HAP-1 (cell line): Measurements from ENCODE around the gene RNF115.
A peak's percentile ranks its signal among the peaks of the same experiment; 100 is the strongest.
"Not testable (repeated sequence)": the region's sequence is repeated elsewhere in the genome, so short reads cannot be mapped to it uniquely, and the experiment has no call there.

Experiments used
- DNase-seq, 2 experiments: peaks; one replicate each; pipeline ENCODE4 v3.0.0-alpha.2; 2016 to 2020; ENCODE audit warnings: low spot score in 2 of 2
- H3K27me3 ChIP-seq: fragments of 250-450 bp; sonication (Bioruptor Pico); 2 replicates; pipeline ENCODE4 v1.5.1; 2020; ENCODE audit warnings: low read depth, mild to moderate bottlenecking, moderate library complexity
- H3K36me3 ChIP-seq: fragments of 250-450 bp; sonication (Bioruptor Pico); replicated peaks from 2 replicates; pipeline ENCODE4 v1.5.1; 2020; ENCODE audit warnings: mild to moderate bottlenecking
- H3K4me1 ChIP-seq: fragments of 250-450 bp; sonication (Bioruptor Pico); 2 replicates; pipeline ENCODE4 v1.5.1; 2020; ENCODE audit warnings: mild to moderate bottlenecking
- H3K4me3 ChIP-seq: fragments of 250-450 bp; sonication (Bioruptor Pico); 2 replicates; pipeline ENCODE4 v1.5.1; 2020; ENCODE audit warnings: mild to moderate bottlenecking, moderate library complexity
- H3K9me3 ChIP-seq: fragments of 250-450 bp; sonication (Bioruptor Pico); 2 replicates; pipeline ENCODE4 v1.5.1; 2020; ENCODE audit warnings: mild to moderate bottlenecking, moderate library complexity
- in situ Hi-C: fragments of 300-500 bp; cut with MboI; formaldehyde crosslinking; loops from 3 replicates; pipeline ENCODE4 v1.14.3; 2020; ENCODE audit warnings: low sequenced_read_pairs, inconsistent platforms, mixed read lengths

The RNF115 gene

DNA sequence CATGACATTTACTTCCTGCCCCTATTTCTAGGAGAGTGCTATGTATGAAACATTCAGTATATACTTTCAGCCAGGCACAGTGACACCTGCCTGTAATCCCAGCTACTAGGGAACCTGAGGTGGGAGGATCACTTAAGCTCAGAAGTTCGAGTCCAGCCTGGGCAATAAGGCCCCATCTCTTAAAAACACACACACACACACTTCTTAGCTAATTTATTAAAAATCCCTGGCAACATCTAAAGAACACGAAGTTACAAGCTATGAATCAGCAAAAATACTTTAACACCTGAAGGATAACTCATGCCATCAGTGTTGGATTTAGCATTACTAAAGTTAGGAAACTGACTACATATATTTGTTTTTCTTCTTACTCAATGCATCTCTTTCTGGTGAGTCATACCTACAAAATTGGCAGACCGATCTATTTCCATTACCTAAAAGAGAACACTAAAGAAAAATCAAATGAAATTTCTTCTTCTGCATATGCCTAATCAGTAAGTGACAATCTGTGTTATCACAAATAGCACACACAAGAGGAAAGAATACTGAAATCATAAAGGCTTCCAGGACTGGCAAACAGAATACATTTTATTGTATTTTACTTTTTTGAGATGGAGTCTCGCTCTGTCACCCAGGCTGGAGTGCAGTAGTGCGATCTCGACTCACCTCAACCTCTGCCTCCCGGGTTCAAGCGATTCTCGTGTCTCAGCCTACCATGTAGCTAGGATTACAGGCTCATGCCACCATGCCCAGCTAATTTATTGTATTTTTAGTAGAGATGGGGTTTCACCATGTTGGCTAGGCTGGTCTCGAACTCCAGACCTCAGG, 41.4 kb downstream of the RNF115 start:
- Histone ChIP-seq H3K4me3 (no peak overlapping the region), H3K36me3 (peaks cover 4% of the 10 kb centered on the region; the same call in 1 of the 2 replicates), H3K27me3 (no peaks in the 10 kb centered on the region), H3K4me1 (peaks cover 15% of the 10 kb centered on the region), H3K9me3 (no peaks in the 10 kb centered on the region; the same call in 1 of the 2 replicates)
- no peak for DNase-seq
- in situ Hi-C loops, result no loop called here

DNA sequence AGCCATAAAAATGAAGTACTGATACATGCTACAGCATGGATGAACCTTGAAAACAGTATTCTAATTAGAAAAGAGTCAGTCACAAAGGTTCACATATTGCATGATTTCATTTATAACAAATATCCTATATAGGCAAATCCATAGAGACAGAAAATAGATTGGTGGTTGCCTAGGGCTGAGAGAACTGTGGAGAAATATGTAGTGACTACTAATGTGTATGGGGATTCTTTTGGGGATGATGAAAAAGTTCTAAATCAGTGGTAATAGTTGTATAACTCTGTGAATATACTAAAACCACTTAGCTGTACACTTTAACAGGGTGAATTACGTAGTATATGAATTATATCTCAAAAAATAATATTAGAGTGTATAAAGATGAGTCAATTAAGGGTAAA, 45.8 kb downstream of the RNF115 start:
- Histone ChIP-seq H3K9me3 (no peaks in the 10 kb centered on the region; the same call in 1 of the 2 replicates), H3K4me3 (no peak overlapping the region), H3K36me3 (peaks cover 4% of the 10 kb centered on the region; the same call in 1 of the 2 replicates), H3K27me3 (no peaks in the 10 kb centered on the region), H3K4me1 (no peaks in the 10 kb centered on the region; the same call in 1 of the 2 replicates)
- in situ Hi-C loops, result loop anchor here (5.0 kb wide), 1 partner anchor 56 kb away; no protein-coding TSS in a partner anchor
- no peak for DNase-seq

DNA sequence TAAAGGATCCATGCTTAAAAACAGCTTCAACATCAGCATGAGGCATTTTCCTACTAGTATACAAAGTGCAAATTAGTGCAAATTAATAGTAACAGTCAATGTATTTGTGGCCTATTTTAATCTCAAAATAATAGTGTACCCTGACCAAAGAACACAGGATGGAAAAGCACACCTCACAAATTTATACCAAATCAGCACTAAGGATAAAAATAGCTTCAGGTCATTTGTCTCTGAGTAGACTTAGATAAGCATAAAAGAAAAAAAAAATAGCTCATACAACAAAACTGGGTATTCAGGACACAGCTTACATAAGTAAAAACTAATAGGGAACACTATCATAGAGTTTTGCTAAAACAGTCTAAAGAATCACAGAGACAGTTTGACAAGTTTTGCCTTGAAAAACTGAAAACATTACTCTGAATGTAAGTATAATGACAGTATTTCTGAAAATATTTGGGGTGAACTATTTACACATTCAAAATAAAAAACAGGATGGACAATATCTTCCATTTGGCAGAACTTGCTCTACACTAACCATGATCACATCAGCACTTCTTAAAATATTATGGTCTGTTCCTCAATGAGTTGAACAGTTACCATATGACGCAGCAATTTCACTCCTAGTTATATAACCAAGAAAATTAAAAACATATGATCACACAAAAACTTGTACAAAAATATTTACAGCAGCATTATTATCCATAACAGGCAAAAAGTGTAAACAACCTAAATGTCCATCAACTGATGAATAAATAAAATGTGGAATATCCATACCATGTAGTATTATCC, 46.3 kb downstream of the RNF115 start:
- in situ Hi-C loops, result loop anchor here (5.0 kb wide), 1 partner anchor 55 kb away; no protein-coding TSS in a partner anchor

DNA sequence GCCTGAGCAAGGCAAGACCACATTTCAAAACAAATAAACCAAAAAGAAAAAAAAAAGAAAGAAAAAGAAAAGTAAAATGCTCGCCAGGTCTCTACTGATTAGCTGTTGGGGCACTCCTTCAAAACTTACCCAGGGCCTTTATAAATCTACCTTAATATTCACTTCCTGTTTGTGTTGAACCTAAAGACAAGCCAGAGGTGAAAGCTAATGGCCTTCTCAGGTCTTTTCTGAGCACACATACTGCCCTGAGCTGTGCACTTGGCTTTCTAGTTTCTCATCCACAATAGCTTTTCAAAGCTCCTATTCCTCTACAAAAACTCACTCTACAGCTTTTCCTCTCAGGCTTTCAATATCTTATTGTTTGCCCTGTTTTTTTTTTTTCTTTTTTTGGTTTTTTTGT, 50.5 kb downstream of the RNF115 start:
- Histone ChIP-seq H3K27me3 (no peaks in the 10 kb centered on the region), H3K4me1 (no peaks in the 10 kb centered on the region), H3K4me3 (no peak overlapping the region), H3K9me3 (no peaks in the 10 kb centered on the region; the same call in 1 of the 2 replicates), H3K36me3 (peaks cover 9% of the 10 kb centered on the region)
- DNase-seq, result no peak
- in situ Hi-C loops, result no loop called here

More for the DNA sequence above, 46.3 kb downstream of the RNF115 start:
- peaks cover 4% of the 10 kb centered on the region; the same call in 1 of the 2 replicates for H3K36me3 ChIP-seq
- no peaks in the 10 kb centered on the region; the same call in 1 of the 2 replicates for H3K4me1 ChIP-seq
- no peak for DNase-seq
- no peak overlapping the region for H3K4me3 ChIP-seq
- H3K27me3 ChIP-seq, result no peaks in the 10 kb centered on the region
- no peaks in the 10 kb centered on the region; the same call in 1 of the 2 replicates for H3K9me3 ChIP-seq

DNA sequence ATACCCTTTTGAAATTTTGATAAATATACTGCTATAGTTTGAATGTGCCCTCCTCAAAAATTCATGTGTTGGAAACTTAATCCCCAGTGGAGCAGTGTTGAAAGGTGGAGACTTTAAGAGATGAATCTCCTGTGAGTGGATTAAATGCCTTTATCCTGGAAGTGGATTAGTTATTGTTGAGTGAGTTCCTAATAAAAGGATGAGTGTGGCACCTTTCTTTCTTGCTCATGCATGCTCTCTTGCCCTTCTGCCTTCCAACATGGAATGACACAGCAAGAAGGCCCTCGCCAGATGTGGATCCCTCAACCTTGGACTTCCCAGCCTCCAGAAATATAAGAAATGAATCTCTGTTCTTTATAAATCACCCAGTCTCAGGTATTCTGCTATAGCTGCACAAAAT, 52.8 kb downstream of the RNF115 start:
- in situ Hi-C loops, result no loop called here
- no peaks in the 10 kb centered on the region for H3K4me1 ChIP-seq
- H3K9me3 ChIP-seq, result no peaks in the 10 kb centered on the region; the same call in 1 of the 2 replicates
- peaks cover 13% of the 10 kb centered on the region for H3K36me3 ChIP-seq
- H3K27me3 ChIP-seq, result no peaks in the 10 kb centered on the region
- no peak for DNase-seq
- H3K4me3 ChIP-seq, result no peak overlapping the region

DNA sequence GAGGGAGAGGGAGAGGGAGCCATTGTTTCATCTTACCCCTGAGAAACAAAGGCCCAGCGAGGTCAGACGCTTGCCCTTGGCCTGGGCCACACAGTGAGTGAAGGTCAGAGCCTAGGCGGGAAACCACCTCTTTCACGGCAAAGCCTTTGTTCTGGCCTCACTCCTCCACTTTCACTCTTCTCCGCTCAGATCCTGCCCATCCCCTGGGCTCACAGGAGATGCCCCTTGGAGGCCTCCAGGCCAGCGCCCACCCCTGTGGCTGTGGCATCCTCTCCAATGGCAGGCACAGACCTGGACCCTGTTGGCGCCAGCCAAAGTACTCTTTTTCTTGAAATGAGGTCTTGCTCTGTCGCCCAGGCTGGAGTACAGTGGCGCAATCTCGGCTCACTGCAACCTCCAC, 55.9 kb downstream of the RNF115 start:
- DNase-seq, in situ Hi-C loops: not testable (repeated sequence)

DNA sequence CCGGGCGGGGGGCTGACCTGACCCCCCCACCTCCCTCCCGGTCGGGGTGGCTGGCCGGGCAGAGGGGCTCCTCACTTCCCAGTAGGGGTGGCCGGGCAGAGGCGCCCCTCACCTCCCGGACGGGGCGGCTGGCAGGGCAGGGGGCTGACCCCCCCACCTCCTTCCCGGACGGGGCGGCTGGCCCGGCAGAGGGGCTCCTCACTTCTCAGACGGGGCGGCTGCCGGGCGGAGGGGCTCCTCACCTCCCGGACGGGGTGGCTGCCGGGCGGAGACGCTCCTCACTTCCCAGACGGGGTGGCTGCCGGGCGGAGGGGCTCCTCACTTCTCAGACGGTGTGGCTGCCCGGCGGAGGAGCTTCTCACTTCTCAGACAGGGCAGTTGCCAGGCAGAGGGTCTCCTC, 57.0 kb downstream of the RNF115 start:
- H3K36me3 ChIP-seq, result peaks cover 13% of the 10 kb centered on the region
- H3K9me3 ChIP-seq, H3K4me3 ChIP-seq, H3K4me1 ChIP-seq, in situ Hi-C loops, H3K27me3 ChIP-seq, DNase-seq: not testable (repeated sequence)

More for the DNA sequence above, 55.9 kb downstream of the RNF115 start:
- H3K9me3 ChIP-seq, H3K4me3 ChIP-seq, H3K4me1 ChIP-seq, H3K27me3 ChIP-seq: not testable (repeated sequence)
- H3K36me3 ChIP-seq, result peaks cover 13% of the 10 kb centered on the region

DNA sequence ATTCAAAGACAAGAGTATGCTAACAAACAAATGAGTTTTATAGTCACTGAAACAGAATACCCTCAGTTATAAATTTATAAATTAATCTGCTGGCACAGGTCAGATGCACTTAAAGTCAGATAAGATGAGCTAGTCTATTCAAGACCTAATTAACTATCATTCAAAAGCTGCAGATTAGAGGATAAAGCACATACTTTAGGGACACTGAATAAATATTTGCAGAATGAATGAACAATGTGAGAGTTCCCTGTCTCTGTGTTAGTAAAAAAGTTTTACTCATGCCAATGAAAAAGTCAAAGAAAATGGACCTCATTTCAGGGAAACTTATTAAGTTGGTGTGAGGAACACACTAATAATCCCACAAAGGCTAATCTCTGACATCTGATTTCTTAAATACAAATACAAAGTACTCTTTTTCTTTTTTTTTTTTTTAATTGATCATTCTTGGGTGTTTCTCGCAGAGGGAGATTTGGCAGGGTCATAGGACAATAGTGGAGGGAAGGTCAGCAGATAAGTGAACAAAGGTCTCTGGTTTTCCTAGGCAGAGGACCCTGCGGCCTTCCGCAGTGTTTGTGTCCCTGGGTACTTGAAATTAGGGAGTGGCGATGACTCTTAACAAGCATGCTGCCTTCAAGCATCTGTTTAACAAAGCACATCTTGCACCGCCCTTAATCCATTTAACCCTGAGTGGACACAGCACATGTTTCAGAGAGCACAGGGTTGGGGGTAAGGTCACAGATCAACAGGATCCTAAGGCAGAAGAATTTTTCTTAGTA, 58.1 kb downstream of the RNF115 start:
- in situ Hi-C loops, result not testable (repeated sequence)

DNA sequence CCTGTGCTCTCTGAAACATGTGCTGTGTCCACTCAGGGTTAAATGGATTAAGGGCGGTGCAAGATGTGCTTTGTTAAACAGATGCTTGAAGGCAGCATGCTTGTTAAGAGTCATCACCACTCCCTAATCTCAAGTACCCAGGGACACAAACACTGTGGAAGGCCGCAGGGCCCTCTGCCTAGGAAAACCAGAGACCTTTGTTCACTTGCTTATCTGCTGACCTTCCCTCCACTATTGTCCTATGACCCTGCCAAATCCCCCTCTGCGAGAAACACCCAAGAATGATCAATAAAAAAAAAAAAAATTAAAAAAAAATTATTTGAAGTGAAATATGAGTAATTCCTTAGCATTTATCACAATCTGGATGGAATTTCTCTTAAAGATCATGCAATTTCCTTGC, 58.8 kb downstream of the RNF115 start:
- H3K36me3 ChIP-seq, H3K4me3 ChIP-seq, DNase-seq, H3K27me3 ChIP-seq, H3K4me1 ChIP-seq, in situ Hi-C loops: not testable (repeated sequence)
- H3K9me3 ChIP-seq, result peaks cover 16% of the 10 kb centered on the region

More for the DNA sequence above, 58.1 kb downstream of the RNF115 start:
- not testable (repeated sequence) for H3K4me3 ChIP-seq, H3K4me1 ChIP-seq, H3K27me3 ChIP-seq
- peaks cover 13% of the 10 kb centered on the region for H3K36me3 ChIP-seq
- H3K9me3 ChIP-seq, result peaks cover 11% of the 10 kb centered on the region
- DNase-seq, result peak; percentile 18 to 65

DNA sequence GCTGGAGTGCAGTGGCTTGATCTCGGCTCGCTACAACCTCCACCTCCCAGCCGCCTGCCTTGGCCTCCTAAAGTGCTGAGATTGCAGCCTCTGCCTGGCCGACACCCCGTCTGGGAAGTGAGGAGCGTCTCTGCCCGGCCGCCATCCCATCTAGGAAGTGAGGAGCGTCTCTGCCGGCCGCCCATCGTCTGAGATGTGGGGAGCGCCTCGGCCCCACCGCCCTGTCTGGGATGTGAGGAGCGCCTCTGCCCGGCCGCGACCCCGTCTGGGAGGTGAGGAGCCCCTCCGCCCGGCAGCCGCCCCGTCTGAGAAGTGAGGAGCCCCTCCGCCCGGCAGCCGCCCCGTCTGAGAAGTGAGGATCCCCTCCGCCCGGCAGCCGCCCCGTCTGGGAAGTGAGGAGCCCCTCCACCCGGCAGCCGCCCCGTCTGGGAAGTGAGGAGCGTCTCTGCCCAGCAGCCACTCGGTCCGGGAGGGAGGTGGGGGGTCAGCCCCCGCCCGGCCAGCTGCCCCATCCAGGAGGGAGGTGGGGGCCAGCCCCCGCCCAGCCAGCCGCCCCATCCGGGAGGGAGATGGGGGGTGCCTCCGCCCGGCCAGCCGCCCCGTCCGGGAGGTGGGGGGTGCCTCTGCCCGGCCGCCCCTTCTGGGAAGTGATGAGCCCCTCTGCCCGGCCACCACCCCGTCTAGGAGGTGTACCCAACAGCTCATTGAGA, 59.5 kb downstream of the RNF115 start:
- H3K36me3 ChIP-seq, H3K27me3 ChIP-seq, H3K4me1 ChIP-seq, in situ Hi-C loops, DNase-seq, H3K4me3 ChIP-seq: not testable (repeated sequence)
- peaks cover 16% of the 10 kb centered on the region for H3K9me3 ChIP-seq

DNA sequence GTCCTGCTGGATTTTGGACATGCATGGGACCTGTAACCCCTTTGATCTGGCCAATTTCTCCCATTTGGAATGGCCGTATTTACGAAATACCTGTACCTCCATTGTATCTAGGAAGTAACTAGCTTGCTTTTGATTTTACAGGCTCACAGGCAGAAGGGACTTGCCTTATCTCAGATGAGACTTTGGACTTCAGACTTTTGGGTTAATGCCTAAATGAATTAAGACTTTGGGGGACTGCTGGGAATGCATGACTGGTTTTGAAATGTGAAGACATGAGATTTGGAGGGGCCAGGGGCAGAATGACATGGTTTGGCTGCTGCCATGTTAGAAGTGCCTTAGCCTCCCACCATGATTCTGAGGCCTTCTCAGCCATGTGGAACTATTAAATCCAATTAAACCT, 61.9 kb downstream of the RNF115 start:
- H3K4me1 ChIP-seq, H3K27me3 ChIP-seq, in situ Hi-C loops, H3K4me3 ChIP-seq, DNase-seq, H3K36me3 ChIP-seq: not testable (repeated sequence)
- peaks cover 16% of the 10 kb centered on the region for H3K9me3 ChIP-seq

DNA sequence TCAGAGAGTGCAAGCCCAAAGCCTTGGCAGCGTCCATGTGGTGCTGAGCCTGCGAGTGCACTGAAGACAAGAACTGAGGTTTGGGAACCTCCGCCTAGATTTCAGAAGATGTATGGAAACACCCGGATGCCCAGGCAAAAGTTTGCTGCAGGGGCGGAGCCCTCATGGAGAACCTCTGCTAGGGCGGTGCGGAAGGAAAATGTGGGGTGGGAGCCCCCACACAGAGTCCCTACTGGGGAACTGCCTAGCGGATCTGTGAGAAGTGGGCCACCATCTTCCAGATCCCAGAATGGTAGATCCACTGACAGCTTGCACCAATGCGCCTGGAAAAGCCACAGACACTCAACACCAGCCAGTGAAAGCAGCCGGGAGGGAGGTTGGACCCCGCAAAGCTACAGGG, 62.4 kb downstream of the RNF115 start:
- H3K4me3 ChIP-seq, DNase-seq, H3K36me3 ChIP-seq, H3K4me1 ChIP-seq, H3K27me3 ChIP-seq, in situ Hi-C loops: not testable (repeated sequence)
- peaks cover 16% of the 10 kb centered on the region for H3K9me3 ChIP-seq
